ENCODE data around the gene RCBTB2.

The RCBTB2 gene

DNA sequence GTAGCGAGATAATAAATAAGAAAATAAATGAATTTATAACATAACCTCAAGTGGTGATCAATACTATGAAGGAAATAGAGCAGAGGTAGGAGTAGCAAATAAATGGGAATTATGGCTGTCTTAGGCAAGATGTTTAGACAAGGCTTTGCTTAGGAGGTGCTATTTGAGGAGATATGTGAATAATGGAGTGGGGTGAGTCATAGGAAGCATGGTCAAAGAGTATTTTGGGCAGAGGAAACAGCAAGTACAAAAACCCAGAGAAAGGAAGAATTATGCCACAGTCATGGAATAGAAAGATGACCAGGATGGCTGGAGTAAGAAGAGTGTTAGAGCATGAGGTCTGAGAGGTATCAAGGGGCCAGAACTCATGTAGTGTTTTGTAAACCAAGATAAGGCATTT is 86.4 kb downstream of the RCBTB2 start:
- peaks cover 0 to 9% (median 5%) of the 10 kb centered on the region in 5 experiments for H3K9me3 ChIP-seq (ENCODE audit: control extremely low read depth in 1 of 5, control insufficient read depth in 4 of 5, insufficient read depth in 2 of 5, low read depth in 1 of 5, low read length in 4 of 5)
- POLR2A ChIA-PET = no interaction called here
- peak in 2 of 3 donors; percentile 49 to 62 for DNase-seq
- peaks cover 2 to 25% (median 16%) of the 10 kb centered on the region in 4 experiments for H3K4me1 ChIP-seq (ENCODE audit: control extremely low read depth in 1 of 4, control insufficient read depth in 4 of 4, insufficient read depth in 4 of 4, low read length in 3 of 4)
- WGBS (ENCODE audit: insufficient coverage) = no CpG with 5 or more reads among the region's 1 CpG
- CTCF ChIA-PET = no interaction called here
- peaks cover 0 to 3% (median under 1%) of the 10 kb centered on the region in 4 experiments for H3K36me3 ChIP-seq (ENCODE audit: control insufficient read depth in 4 of 4, insufficient read depth in 4 of 4, low read length in 3 of 4)
- no peaks in the 10 kb centered on the region for H3K27me3 ChIP-seq (replicated peaks in 2 of 5; ENCODE audit: control insufficient read depth in 4 of 5, insufficient read depth in 5 of 5, low read length in 4 of 5)
- H3K4me3 ChIP-seq (ENCODE audit: control insufficient read depth in 1 of 7, extremely low read depth in 1 of 7, insufficient read depth in 4 of 7, low read depth in 2 of 7, low read length in 6 of 7) = no peak overlapping the region
- no peak overlapping the region for H3K27ac ChIP-seq (ENCODE audit: insufficient read depth in 1 of 2, low read depth in 1 of 2, low read length in 2 of 2, poor library complexity in 1 of 2, severe bottlenecking in 2 of 2)

DNA sequence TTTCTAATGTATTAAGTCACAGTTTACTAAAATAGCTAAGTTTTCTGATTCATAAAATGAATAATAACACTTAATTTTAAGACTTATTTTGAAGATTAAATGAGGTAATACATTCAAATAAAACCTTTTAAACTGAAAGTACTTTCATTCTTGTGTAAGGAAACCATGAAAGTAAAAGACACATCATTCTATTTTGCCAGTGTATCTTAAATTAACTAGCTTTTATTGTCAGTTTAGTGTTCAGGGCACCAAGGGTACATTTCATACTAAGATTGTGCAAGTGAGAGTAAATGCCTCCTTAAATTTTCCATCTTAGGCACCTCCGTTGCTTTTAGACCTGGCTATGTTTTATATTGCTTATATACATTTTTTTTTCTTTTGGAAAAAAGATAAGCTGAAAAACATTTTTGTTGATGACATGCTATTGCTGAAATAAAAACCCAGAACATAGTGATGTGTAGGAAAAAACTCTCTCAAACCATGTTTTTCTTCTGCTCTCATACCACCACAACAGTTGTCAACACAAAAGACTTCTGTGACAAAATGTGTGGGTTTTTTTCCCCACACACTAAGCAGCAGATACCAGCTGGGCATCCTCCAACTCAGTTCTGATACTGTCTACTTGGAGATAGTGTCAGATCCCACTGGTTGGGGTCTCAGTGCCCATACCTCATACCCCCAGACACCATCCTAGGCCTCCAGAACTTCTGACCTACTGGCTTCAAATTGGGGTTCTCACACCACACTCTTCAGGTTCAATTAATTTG is 89.3 kb downstream of the RCBTB2 start:
- ChIA-PET POLR2A (no interaction called here), CTCF (interaction anchor here (0.9 to 1.9 kb wide), 4 partner anchors 18 to 49 kb away, joined by 3 to 5 read pairs (median 4); no protein-coding TSS in a partner anchor)
- WGBS (ENCODE audit: insufficient coverage) = no CpG with 5 or more reads among the region's 1 CpG
- peaks cover 0 to 9% (median under 1%) of the 10 kb centered on the region in 4 experiments for H3K36me3 ChIP-seq (ENCODE audit: control insufficient read depth in 4 of 4, insufficient read depth in 4 of 4, low read length in 3 of 4)
- H3K27ac ChIP-seq (ENCODE audit: insufficient read depth in 1 of 2, low read depth in 1 of 2, low read length in 2 of 2, poor library complexity in 1 of 2, severe bottlenecking in 2 of 2) = no peak overlapping the region
- peak in 1 of 3 donors; percentile 17 for DNase-seq
- no peak overlapping the region for H3K4me3 ChIP-seq (ENCODE audit: control insufficient read depth in 1 of 7, extremely low read depth in 1 of 7, insufficient read depth in 4 of 7, low read depth in 2 of 7, low read length in 6 of 7)
- H3K27me3 ChIP-seq (replicated peaks in 2 of 5; ENCODE audit: control insufficient read depth in 4 of 5, insufficient read depth in 5 of 5, low read length in 4 of 5) = no peaks in the 10 kb centered on the region
- no peaks in the 10 kb centered on the region for H3K9me3 ChIP-seq (ENCODE audit: control extremely low read depth in 1 of 5, control insufficient read depth in 4 of 5, insufficient read depth in 2 of 5, low read depth in 1 of 5, low read length in 4 of 5)
- peaks cover 1 to 14% (median 9%) of the 10 kb centered on the region in 4 experiments for H3K4me1 ChIP-seq (ENCODE audit: control extremely low read depth in 1 of 4, control insufficient read depth in 4 of 4, insufficient read depth in 4 of 4, low read length in 3 of 4)

Data from common myeloid progenitor, CD34-positive (primary cell).